Measurements from ENCODE around the gene XKR3. TPM values are rescaled to one million over a fixed set of nuclear protein-coding genes. Genes with fewer than 3 reads are reported as not detected.
"Not testable (repeated sequence)": the region's sequence is repeated elsewhere in the genome, so short reads cannot be mapped to it uniquely, and the experiment has no call there.

Gene XKR3
- total RNA-seq, 2 experiments from 2014 or later = not detected

- no peaks in the 10 kb centered on the region for H3K36me3 Mint-ChIP-seq (ENCODE audit: low read depth)
- H3K4me3 Mint-ChIP-seq = no peak overlapping the region
- no peaks in the 10 kb centered on the region for H3K4me1 Mint-ChIP-seq (ENCODE audit: low read depth)
- no peak for ATAC-seq
- H3K9me3 Mint-ChIP-seq (ENCODE audit: insufficient read depth) = no peaks in the 10 kb centered on the region
- ChIA-PET CTCF (no interaction called here), POLR2A (no interaction called here)
- no peak for DNase-seq
- H3K27ac Mint-ChIP-seq = no peak overlapping the region
- peaks cover 10% of the 10 kb centered on the region for H3K27me3 Mint-ChIP-seq (ENCODE audit: low read depth)
Measured at GRCh38 chr22:16803255-16803917, 21.8 kb downstream of the XKR3 start.

GRCh38 chr22:16801571-16801970, 23.6 kb downstream of the XKR3 start:
- Mint-ChIP-seq H3K4me1 (ENCODE audit: low read depth) (peaks cover 2% of the 10 kb centered on the region), H3K27ac (no peak overlapping the region), H3K9me3 (ENCODE audit: insufficient read depth) (no peaks in the 10 kb centered on the region), H3K27me3 (ENCODE audit: low read depth) (peaks cover 10% of the 10 kb centered on the region), H3K4me3 (no peak overlapping the region), H3K36me3 (ENCODE audit: low read depth) (no peaks in the 10 kb centered on the region)
- ChIA-PET POLR2A (no interaction called here), CTCF (no interaction called here)
- no peak for ATAC-seq
- no peak for DNase-seq

DNA sequence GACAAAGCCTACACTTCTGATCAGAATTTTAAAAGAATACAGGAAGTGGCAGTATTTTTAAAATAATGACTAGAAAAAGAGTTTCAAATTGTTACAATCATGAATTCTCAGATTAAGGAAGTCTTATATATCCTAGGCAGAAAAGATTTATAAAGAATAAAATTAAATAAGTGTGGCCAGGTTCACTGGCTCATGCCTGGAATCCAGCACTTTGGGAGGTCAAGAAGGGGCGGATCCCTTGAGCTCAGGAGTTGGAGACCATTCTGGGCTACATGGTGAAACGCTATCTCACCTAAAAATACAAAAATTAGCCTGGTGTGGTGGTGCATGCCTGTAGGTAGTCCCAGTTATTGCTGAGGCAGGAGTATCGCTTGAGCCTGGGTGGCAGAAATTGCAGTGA, 24.1 kb downstream of the XKR3 start:
- CTCF ChIA-PET = no interaction called here
- H3K27ac Mint-ChIP-seq = no peak overlapping the region
- no peak overlapping the region for H3K4me3 Mint-ChIP-seq
- H3K27me3 Mint-ChIP-seq (ENCODE audit: low read depth) = peaks cover 13% of the 10 kb centered on the region
- H3K9me3 Mint-ChIP-seq (ENCODE audit: insufficient read depth) = no peaks in the 10 kb centered on the region
- no peaks in the 10 kb centered on the region for H3K36me3 Mint-ChIP-seq (ENCODE audit: low read depth)
- peaks cover 2% of the 10 kb centered on the region for H3K4me1 Mint-ChIP-seq (ENCODE audit: low read depth)
- ATAC-seq (no peak), DNase-seq (no peak)
- POLR2A ChIA-PET = no interaction called here

- no peaks in the 10 kb centered on the region for H3K9me3 Mint-ChIP-seq (ENCODE audit: insufficient read depth)
- H3K36me3 Mint-ChIP-seq (ENCODE audit: low read depth) = no peaks in the 10 kb centered on the region
- ATAC-seq (no peak), DNase-seq (no peak)
- no peak overlapping the region for H3K27ac Mint-ChIP-seq
- H3K4me3 Mint-ChIP-seq = no peak overlapping the region
- ChIA-PET POLR2A (no interaction called here), CTCF (no interaction called here)
- peaks cover 17% of the 10 kb centered on the region for H3K27me3 Mint-ChIP-seq (ENCODE audit: low read depth)
- peaks cover 2% of the 10 kb centered on the region for H3K4me1 Mint-ChIP-seq (ENCODE audit: low read depth)
Measured at GRCh38 chr22:16800358-16800757, 24.9 kb downstream of the XKR3 start.

GRCh38 chr22:16795504-16795903, 29.7 kb downstream of the XKR3 start:
- H3K27ac Mint-ChIP-seq; CTCF ChIA-PET; POLR2A ChIA-PET; ATAC-seq; H3K4me3 Mint-ChIP-seq; H3K4me1 Mint-ChIP-seq (ENCODE audit: low read depth); H3K9me3 Mint-ChIP-seq (ENCODE audit: insufficient read depth); H3K36me3 Mint-ChIP-seq (ENCODE audit: low read depth); DNase-seq: not testable (repeated sequence)
- peaks cover 17% of the 10 kb centered on the region for H3K27me3 Mint-ChIP-seq (ENCODE audit: low read depth)

DNA sequence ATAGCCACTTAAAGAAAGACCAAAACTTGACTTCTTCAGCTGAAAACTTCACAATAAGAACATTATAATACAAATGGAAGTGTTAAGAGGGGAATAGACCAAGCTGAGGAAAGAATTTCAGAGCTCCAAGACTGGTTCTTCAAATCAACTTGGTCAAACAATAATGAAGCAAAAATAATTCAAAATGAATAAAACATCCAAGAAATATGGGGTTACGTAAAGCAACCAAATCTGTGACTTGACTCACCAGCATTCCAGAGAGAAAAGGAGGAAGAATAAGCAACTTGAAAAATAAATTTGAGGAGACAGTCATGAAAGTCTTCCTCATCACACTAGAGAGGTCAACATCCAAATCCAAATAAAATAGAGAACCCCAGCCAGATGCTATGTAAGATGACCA, 31.4 kb downstream of the XKR3 start:
- no peak overlapping the region for H3K27ac Mint-ChIP-seq
- ChIA-PET CTCF (no interaction called here), POLR2A (no interaction called here)
- H3K36me3 Mint-ChIP-seq (ENCODE audit: low read depth) = no peaks in the 10 kb centered on the region
- DNase-seq (no peak), ATAC-seq (no peak)
- H3K4me1 Mint-ChIP-seq (ENCODE audit: low read depth) = peaks cover 13% of the 10 kb centered on the region
- peaks cover 20% of the 10 kb centered on the region for H3K27me3 Mint-ChIP-seq (ENCODE audit: low read depth)
- no peak overlapping the region for H3K4me3 Mint-ChIP-seq
- H3K9me3 Mint-ChIP-seq (ENCODE audit: insufficient read depth) = no peaks in the 10 kb centered on the region

DNA sequence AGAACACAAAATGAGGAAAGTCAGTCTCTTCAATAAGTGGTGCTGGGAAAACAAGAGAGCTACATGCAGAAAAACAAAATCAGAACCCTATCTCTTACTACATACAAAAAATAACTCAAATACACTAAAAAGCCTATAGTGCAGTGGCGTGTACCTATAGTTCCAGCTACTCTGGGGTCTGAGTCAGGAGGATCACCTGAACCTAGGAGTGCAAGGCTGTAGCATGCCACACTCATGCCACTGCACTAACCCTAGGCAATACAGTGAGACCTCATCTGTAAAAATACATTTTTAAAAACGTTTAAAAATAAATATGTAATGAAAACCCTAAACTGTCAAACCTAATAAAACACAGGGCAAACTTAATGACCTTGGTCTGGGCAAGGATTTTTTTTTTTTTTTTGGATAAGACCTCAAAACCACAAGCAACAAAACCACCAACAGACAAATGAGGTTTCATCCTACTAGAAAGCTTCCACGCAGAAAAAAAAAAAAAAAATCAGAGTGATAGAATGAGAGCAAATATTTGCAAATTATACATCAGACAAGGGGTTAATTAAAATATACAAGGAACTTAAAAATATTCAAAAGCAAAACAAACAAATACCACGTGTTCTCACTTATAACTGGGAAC, 35.2 kb downstream of the XKR3 start:
- H3K4me3 Mint-ChIP-seq = no peak overlapping the region
- POLR2A ChIA-PET = no interaction called here
- no peak for DNase-seq

GRCh38 chr22:16783930-16784354, 41.3 kb downstream of the XKR3 start:
- Mint-ChIP-seq H3K4me3 (no peak overlapping the region), H3K27me3 (ENCODE audit: low read depth) (peaks cover 14% of the 10 kb centered on the region), H3K9me3 (ENCODE audit: insufficient read depth) (no peaks in the 10 kb centered on the region), H3K27ac (no peak overlapping the region), H3K36me3 (ENCODE audit: low read depth) (no peaks in the 10 kb centered on the region), H3K4me1 (ENCODE audit: low read depth) (peaks cover under 1% of the 10 kb centered on the region)
- peak; percentile 22 for DNase-seq
- no peak for ATAC-seq
- ChIA-PET CTCF (interaction anchor here (1.0 to 1.9 kb wide), 2 partner anchors 10 to 21 kb away, joined by 3 to 6 read pairs; no protein-coding TSS in a partner anchor), POLR2A (no interaction called here)

More for the DNA sequence above, 35.2 kb downstream of the XKR3 start:
- Mint-ChIP-seq H3K27ac (no peak overlapping the region), H3K36me3 (ENCODE audit: low read depth) (no peaks in the 10 kb centered on the region), H3K4me1 (ENCODE audit: low read depth) (peaks cover 12% of the 10 kb centered on the region), H3K27me3 (ENCODE audit: low read depth) (peaks cover 23% of the 10 kb centered on the region), H3K9me3 (ENCODE audit: insufficient read depth) (no peaks in the 10 kb centered on the region)
- no peak for ATAC-seq
- CTCF ChIA-PET = no interaction called here

DNA sequence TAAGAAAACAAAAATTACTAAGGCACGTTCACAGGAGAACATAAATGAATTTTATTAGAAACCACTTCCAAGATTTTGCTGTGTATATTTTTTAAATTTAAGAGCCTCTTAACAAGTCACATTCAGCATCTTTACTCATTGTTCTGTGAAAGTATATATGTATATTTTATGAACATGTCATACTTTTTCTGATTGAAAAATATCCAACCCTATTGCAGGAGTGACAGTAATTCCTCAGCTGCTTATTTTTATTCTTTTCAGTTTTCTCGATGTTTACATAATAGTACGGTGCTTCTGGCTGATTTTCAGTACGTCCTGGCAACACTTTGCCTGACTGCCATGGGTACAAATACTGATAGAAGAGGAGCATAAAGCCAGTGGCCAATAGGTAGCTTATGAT, 41.8 kb downstream of the XKR3 start:
- Mint-ChIP-seq H3K27ac (no peak overlapping the region), H3K36me3 (ENCODE audit: low read depth) (no peaks in the 10 kb centered on the region), H3K9me3 (ENCODE audit: insufficient read depth) (no peaks in the 10 kb centered on the region), H3K27me3 (ENCODE audit: low read depth) (peaks cover 12% of the 10 kb centered on the region), H3K4me1 (ENCODE audit: low read depth) (no peaks in the 10 kb centered on the region), H3K4me3 (no peak overlapping the region)
- ChIA-PET POLR2A (no interaction called here), CTCF (interaction anchor here (1.0 to 1.9 kb wide), 2 partner anchors 9 to 22 kb away, joined by 3 to 6 read pairs; no protein-coding TSS in a partner anchor)
- no peak for DNase-seq
- ATAC-seq = no peak

GRCh38 chr22:16781764-16782329, 43.4 kb downstream of the XKR3 start:
- Mint-ChIP-seq H3K27me3 (ENCODE audit: low read depth) (peaks cover 8% of the 10 kb centered on the region), H3K9me3 (ENCODE audit: insufficient read depth) (no peaks in the 10 kb centered on the region), H3K4me3 (no peak overlapping the region), H3K27ac (no peak overlapping the region), H3K36me3 (ENCODE audit: low read depth) (no peaks in the 10 kb centered on the region), H3K4me1 (ENCODE audit: low read depth) (no peaks in the 10 kb centered on the region)
- DNase-seq (no peak), ATAC-seq (no peak)
- CTCF ChIA-PET = no interaction called here
- POLR2A ChIA-PET = no interaction called here

DNA sequence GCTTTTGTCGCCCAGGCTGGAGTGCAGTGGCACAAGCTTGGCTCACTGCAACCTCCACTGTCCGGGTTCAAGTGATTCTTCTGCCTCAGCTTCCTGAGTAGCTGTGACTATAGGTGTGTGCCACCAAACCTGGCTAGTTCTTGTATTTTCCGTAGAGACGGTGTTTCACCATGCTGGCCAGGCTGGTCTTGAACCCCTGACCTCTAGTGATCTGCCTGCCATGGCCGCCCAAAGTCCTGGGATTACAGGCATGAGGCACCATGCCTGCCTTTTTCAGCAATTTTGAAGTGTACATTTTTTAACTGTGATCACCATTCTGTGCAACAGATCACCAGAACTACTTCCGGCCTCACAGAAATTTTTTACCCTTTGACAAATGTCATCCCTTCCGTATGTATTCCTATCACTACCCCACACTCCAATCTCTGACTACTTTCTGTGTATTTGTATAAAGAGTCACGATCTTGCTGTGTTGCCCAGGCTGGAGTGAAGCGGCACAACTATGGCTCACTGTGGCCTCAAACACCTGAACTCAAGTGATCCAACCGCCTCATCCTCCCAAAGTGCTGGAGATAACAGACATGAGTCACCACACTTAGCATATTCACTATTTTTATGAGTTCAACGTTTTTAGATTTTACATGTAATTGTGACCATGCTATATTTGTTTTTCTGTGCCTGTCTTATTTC, 44.0 kb downstream of the XKR3 start:
- ATAC-seq (no peak), DNase-seq (no peak)
- Mint-ChIP-seq H3K27me3 (ENCODE audit: low read depth) (peaks cover 4% of the 10 kb centered on the region), H3K9me3 (ENCODE audit: insufficient read depth) (no peaks in the 10 kb centered on the region), H3K4me3 (no peak overlapping the region), H3K27ac (no peak overlapping the region), H3K4me1 (ENCODE audit: low read depth) (no peaks in the 10 kb centered on the region), H3K36me3 (ENCODE audit: low read depth) (no peaks in the 10 kb centered on the region)
- POLR2A ChIA-PET = no interaction called here
- CTCF ChIA-PET = no interaction called here

- POLR2A ChIA-PET = no interaction called here
- CTCF ChIA-PET = no interaction called here
- no peaks in the 10 kb centered on the region for H3K36me3 Mint-ChIP-seq (ENCODE audit: low read depth)
- H3K4me1 Mint-ChIP-seq (ENCODE audit: low read depth) = peaks cover 9% of the 10 kb centered on the region
- H3K9me3 Mint-ChIP-seq (ENCODE audit: insufficient read depth) = no peaks in the 10 kb centered on the region
- peaks cover 4% of the 10 kb centered on the region for H3K27me3 Mint-ChIP-seq (ENCODE audit: low read depth)
- no peak overlapping the region for H3K27ac Mint-ChIP-seq
- no peak for ATAC-seq
- H3K4me3 Mint-ChIP-seq = no peak overlapping the region
- no peak for DNase-seq
Measured at GRCh38 chr22:16777284-16777924, 47.8 kb downstream of the XKR3 start.
